ENCODE measurements around the gene TNFSF10. TPM values are rescaled to one million over a fixed set of nuclear protein-coding genes. Genes with fewer than 3 reads are reported as not detected.
"Not testable (repeated sequence)": the region's sequence is repeated elsewhere in the genome, so short reads cannot be mapped to it uniquely, and the experiment has no call there.

TNFSF10 gene
- not detected in 2 replicates for total RNA-seq
- not detected for polyA plus RNA-seq (2012)

DNA sequence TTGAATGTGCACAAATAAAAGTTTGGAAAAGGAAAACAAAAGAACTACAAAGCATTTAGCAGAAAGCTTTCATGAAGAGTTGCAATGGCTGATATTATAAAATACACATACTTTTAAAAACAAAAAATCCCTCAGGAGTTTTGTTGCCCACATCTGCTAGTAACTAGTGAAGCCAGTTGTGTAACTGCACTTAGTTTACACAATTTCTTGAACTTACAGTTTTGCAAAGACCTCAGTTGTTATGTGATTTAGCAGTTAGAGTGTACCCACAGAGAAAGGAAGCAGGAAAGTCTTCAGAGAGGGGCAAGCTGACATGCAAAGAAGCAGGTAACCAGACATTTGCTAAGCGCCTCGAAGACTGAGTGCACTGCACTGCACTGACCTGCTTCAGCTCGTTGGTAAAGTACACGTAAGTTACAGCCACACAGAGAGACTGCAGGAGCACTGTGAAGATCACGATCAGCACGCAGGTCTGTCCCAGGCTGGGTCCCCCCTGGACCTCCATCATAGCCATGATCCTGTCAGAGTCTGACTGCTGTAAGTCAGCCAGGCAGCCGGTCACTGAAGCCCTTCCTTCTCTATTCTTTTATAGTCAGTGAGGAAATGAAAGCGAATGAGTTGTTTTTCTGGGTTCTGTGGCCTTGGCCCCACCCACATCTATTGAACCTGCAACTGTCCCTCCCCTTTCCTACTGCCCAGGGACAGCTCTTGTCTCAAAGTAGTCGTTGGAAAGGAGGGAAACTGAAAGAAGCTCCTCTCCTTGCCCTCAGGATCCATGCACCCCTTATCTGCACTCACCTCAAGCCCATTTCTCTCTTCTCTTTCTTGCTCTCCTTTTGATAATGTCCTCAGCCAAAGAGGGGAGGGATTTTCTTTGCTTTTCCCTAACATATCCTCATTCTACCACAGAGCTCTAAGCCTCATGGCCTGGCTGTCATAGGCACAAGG, at the start of gene TNFSF10:
TSS of gene TNFSF10 (minus strand) at position 560 of the 948 bp plus-strand sequence. CDS start at position 514, 46 bp downstream.
- DNase-seq (ENCODE audit: low read depth) = no peak

DNA sequence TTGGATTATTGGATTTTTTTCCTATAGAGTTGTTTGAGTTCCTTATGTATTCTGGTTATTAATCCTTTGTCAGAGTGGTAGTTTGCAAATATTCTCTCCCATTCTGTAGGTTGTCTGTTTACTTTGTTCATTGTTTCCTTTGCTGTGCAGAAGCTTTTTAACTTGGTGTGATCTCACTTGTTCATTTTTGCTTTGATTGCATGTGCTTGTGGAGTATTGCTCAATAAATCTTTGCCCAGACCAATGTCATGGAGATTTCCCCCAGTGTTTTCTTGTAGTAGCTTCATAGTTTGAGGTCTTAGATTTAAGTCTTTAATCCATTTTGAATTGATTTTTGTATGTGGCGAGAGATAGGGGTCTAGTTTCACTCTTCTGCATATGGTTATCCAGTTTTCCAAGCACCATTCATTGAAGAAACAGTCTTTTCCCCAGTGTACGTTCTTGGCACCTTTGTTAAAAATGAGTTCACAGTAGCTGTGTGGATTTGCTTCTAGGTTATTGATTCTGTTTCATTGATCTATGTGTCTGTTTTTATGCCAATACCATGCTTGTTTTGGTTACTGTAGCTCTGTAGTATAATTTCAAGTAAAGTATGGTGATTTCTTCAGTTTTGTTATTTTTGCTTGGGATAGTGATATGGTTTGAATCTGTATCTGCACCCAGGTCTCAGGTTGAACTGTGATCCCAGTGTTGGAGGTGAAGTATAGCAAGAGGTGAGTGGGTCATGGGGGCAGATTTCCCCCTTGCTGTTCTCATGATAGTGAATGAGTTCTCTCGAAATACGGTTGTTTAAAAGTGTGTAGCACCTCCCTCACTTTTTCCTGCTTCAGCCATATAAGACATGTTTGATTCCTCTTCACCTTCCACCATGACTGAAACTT, 46.1 kb upstream of the TNFSF10 start:
- no peak for DNase-seq (ENCODE audit: low read depth)

DNA sequence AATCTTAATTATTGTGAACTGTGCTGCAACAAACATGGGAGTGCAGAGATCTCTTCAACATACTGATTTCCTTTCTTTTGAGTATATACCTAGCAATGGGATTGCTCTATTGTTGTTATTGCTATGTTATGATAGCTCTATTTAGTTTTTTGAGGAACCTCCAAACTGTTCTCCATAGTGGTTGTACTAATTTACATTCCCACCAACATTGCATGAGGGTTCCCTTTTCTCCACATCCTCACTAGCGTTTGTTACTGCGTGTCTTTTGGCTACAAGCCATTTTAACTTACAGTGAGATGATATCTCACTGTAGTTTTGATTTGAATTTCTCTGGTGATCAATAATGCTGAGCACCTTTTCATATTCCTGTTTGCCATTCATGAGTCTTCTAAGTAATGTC, 45.5 kb upstream of the TNFSF10 start:
- no peak for DNase-seq (ENCODE audit: low read depth)

DNA sequence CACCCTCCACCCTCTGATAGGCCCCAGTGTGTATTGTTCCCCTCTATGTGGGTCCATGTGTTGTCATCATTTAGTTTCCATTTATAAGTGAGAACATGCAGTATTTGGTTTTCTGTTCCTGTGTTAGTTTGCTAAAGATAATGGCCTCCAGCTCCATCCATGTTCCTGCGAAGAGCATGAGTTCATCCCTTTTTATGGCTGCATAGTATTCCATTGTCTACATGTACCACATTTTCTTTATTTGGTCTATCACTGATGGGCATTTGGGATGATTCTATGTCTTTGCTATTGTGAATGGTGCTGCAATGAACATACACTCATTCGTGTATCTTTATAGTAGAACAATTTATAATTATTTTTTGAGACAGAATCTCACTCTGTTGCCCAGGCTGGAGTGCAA, 43.6 kb upstream of the TNFSF10 start:
- DNase-seq (ENCODE audit: low read depth) = not testable (repeated sequence)

DNA sequence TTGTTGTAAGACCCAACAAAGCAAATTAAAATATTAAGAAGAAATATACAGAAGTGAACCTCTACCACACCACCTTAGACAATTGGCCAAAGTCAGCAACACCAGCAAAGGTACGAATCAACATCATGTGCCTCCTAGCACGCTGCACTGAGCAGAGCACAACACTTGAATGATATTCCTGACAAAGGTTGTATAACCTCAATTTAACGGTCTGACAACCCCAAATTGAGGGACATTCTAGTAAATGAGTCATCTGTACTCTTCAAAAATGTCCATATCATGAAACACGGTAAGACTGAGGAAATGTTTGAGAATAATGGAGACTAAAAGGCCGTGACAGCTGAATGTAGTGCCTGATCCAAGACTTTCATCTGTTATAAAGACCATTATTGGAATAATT, 41.3 kb upstream of the TNFSF10 start:
- DNase-seq (ENCODE audit: low read depth) = no peak

DNA sequence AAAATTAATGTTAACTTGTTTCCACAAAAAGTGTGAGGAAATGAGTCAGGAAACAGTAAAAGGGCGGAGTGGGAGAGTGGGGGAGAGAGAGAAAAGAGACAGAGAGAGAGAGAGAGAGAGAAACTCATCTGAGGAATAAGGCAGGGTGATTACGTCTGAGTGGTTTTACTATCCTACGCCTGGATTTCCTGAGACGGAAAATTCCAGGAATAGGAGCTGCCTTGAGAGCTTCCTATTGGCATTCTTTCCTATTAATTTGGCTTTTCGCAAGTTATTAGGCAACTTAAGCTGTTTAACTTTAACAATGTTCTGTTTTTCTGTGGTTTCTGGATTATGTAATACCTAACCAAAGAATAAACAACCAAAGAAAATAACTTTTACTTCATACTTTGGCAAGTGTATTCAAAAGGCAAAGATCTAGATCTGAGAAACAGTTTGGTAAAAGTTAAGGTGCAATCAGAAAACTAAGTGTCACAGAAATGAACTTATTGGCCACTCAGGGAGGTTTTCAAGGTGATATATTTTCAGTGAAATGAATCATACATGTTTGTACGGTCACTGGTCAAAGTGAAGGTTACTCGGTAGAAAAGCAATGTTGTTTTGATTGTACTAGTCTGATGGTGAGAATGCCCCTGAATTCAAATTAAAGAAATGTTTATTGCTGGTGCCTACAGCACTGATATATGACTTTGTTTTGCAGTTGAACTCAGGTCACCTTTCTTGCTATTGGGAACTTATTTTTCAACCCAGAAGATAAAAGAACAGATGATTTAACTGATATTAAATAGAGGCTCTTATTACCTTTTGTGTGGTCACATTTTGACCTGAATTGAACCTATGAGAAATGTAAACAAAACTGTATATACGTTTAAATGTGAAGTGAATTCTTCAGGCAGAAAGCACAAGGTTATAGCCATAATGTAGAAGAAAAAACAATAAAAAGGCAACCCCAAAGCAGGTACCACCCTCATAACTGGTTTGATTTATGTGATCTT, 39.9 kb upstream of the TNFSF10 start:
- peak; percentile 60 for DNase-seq (ENCODE audit: low read depth)

DNA sequence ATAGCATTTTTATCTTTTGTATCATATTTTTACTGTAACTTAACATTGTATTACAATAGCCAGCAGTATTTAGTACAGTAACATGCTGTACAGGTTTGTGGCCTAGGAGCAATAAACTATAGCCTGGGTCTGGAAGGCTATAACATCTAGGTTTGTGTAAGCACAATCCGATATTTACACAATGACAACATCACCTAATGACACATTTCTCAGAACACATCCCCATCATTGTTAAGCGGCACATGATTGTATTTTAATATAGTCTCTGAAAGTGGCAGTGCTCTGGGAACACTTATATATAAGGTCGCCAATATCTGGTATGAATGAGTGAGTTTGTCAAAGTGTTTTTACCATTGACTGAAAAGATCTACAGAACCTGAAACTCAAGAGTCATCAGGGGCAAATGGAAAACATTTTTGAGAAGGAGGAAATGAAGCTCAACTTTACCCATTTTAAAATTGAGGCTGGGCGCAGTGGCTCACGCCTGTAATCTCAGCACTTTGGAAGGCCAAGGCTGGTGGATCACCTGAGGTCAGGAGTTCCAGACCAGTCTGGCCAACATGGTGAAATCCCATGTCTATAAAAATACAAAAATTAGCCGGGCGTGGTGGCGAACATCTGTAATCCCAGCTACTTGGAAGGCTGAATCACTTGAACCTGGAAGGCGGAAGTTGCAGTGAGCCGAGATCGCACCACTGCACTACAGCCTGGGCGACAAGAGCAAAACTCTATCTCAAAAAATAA, 38.8 kb upstream of the TNFSF10 start:
- DNase-seq (ENCODE audit: low read depth) = no peak

DNA sequence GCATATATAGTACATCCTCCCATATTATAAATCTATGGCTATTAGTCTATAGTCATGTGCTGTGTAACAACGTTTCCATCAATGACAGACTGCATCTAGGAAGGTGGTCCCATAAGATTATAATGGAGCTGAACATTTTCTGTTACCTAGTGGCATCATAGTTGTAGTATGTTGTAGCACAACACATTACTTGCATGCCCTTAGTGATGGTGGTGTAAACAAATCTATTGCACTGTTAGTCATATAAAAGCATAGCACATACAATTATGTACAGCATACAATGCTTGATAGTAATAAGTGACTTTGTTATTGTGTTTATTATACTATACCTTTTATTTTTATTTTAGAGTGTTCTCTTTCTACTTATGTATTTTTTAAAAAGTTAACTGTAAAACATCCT, 37.4 kb upstream of the TNFSF10 start:
- no peak for DNase-seq (ENCODE audit: low read depth)

DNA sequence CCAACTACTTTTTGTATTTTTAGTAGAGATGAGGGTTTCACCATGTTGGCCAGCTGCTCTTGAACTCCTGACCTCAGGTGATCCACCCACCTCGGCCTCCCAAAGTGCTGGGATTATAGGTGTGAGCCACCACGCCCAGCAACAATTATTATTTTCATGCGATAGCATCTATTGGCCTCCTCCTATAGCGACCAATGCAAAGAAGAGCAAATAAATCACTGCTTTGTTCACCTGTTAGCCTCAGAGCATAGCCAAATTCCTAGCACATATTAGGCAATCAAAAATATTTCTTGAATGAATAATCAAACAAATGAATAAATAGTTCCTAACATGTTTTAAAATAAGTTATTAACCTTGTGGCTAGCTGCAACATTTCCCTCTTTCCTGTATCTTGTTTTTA, 36.8 kb upstream of the TNFSF10 start:
- DNase-seq (ENCODE audit: low read depth) = no peak

DNA sequence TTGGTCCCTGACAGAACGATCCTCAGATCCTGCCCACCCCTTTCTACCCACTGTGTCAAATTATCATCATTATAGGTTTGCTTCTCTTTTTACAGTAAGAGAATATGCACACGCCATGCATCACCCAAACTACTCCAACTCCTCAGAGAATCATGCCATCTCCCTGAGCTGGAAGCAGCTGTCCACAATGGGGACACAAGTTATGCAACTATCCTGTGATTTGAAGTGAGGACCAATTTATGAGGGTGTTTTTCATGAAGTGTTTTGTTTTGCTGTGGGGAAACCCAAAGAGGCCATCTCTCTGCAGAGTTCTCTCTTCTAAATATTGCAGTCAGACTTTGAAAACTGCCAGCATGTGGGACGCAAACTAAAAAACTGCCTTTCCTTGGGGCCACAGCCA, 35.8 kb upstream of the TNFSF10 start:
- DNase-seq (ENCODE audit: low read depth) = no peak

DNA sequence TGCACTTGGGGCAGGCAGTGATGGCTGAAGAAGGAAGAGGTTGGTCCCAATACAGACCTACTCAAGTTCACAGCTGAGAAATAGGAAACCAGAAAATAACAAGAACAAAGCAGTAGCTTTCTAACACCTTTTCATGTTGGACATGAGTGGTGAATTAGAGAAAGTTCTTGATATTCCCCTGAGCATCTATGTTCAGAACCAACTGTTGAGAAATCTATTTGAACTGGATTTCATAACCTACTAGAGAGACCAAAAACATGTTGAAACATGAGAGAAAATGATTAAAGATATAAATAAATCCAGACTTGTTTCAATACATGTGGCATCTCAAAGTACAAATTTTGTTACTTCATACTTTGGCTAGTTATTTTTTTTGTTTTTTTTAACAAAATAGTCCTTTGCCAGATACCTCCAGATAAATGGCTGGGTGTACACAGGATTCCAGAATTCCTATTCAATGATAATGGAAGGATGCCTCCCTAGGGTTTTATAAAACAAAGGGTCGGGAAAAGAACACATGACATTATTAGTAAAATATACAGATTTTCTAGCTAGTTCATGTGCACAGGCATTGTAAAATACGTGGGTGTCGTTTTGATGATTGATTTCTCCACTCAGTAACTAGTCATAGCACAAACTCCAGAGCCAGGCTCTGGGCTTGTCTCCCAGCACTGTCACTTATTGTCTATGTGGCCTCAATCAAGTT, 34.4 kb upstream of the TNFSF10 start:
- no peak for DNase-seq (ENCODE audit: low read depth)

DNA sequence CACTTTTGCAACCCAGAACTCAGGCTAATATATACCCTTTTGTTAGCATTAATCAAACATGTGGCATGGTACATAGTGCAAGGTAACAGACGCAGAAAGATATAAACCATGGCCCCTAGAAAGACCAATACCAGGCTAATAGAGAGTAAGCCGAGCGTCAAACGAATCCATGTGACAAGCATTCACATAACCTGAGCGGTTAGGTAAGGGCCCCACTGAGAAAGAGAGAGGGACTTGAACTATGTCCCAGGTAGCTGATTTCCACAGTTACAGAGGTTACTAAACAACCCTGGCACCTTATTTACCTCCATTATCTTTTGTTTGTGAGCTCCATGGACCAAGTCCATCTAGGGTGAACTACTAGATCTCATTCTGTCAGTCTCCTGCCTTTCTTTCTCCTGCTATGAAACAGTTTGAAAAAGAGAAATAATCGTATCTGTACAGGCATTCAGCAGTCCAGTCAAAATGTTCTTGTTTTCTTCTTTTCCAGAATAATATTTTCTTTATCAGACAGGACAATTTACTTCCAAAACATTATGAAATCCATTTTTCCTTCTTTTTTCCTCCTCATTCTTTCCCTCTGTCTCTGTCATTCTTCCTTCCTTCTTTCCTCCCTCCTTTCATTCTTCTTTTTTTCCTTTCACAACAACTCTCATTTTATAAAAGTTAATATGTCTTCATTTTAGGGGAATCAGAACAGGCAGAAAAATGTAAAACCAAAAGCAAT, 30.5 kb upstream of the TNFSF10 start:
- DNase-seq (ENCODE audit: low read depth) = no peak

DNA sequence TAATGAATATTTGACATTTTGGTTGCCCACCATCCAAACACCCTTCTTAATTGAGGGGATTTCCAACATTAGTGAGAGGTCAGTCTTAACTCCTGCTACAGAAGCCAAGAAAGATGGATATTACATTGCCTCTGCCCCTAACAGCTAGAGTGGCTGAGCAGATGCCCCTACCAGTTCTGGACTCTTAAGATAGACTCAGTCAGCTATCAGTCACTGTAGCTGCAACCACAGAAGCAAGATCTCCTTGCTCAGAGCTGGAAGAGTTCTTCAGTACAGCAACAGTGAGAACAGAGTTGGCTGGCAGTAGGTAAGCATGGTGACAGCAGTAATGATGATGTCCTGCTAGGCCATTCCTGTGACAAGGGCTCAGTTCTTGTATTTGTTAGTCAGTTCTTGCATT, 29.4 kb upstream of the TNFSF10 start:
- no peak for DNase-seq (ENCODE audit: low read depth)

DNA sequence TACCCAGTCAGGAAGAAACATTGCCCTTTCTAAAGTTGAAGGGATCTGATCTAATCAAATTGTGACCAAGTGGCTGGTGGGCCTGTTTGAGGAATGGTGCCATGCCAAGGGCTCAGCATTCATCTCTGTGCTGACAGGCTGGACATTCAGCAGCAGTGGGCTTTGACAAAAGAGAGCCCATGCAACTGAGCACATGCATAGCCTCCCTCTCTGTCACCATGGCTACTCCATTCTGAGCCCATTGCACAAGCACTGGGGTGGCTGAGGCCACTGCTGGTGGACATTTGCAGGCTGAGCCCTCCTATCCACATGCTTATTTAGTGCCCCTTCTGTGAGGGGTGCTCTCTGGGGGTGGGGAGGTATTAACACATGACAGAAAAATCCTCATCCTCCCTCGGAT, 28.6 kb upstream of the TNFSF10 start:
- no peak for DNase-seq (ENCODE audit: low read depth)

DNA sequence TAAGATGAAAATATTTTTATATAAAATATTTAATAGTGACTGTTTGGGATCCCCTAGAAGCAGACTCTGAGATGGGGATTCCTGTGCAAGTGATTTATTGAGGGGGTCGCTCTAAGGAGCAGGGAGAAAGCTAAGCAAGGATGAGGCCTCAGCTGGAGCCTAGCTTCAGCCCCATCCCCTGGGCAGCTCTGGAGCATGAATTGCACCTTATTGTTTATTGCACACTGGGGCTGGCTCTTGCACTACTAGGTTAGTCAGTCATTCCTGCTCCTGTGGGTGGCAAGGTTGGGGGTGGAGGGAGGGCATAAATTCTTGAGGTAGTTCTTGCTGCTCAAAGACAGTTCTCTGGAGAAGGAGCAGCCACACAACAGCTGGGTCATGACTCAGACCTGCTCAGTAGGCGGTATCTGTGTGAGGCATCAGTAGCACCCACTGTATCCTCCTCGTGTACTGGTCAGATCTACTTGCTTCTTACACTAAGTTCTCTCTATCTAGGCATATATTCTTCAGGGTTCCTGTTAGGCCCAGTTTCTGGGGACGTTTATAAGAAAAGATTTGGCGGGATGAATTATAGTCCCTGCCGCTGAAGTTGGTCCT, 27.2 kb upstream of the TNFSF10 start:
- peak; percentile 90 for DNase-seq (ENCODE audit: low read depth)

DNA sequence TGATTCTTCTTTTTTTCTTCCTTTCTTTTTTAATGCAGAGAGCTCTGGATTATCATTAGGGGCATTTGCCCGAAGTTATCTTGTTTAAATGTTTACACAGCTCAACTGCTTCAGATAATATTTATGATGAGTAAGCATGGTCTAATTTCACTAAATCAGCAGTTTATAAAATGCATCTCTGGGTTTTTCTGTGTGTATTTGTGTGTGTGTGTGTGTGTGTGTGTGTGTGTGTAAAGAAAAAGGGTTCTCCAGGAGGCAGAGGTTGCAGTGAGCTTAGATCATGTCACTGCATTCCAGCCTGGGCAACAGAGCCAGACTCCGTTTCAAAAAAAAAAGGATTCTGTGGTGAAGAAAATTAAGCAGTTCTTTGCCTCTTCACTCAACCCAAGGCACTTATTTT, 25.9 kb upstream of the TNFSF10 start:
- no peak for DNase-seq (ENCODE audit: low read depth)

DNA sequence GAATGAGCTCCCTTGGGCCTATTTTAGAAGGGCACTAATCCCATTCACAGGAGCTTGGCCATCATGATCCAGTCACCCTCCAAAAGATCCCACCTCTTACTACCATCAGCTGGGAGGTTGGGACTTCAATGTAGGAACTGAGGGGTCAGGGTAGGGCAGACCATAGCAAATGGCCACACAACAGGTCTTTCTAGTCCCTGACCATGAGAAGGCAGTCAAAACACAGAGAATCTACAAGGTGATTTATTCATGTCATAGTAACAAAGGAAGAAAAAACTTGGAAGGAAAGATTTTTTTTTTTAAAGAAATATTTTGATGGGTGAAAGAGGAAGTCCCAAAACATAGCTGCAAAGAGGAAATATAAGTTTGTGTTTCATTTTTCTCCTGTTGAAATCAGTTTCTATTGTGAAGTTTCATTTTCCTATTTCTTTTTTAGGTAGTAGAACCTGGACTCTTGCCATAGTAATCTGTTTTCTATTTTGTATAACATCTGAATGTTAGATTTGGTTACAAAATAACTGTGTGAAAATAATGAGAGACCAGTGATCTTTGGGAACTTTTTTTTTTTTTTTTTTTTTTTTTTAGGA, 23.5 kb upstream of the TNFSF10 start:
- no peak for DNase-seq (ENCODE audit: low read depth)

DNA sequence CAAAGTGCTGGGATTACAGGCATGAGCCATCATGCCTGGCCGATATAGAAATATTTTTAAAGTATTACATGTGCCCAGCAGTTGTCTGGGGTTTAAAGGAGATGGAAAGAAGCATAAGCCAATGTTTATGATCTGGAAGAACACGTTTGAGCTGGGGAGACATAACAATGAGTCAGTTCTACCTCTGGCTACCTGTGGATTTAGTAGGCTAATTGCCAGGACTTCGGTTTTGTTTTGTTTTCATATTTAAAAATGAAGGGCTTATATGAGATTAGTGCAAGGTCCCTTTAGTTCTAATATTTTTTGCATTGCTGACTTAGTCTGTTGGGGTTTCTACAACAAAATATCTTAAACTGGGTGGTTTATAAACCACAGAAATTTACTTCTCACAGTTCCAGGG, 22.9 kb upstream of the TNFSF10 start:
- DNase-seq (ENCODE audit: low read depth) = no peak
